PC-9 (cell line): ENCODE results near the gene ITPR3. TPM values are rescaled to one million over a fixed set of nuclear protein-coding genes. Genes with fewer than 3 reads are reported as not detected.

Experiments used
- BruUV-seq: library from RNA; stranded (reverse); fragments of 400-500 nt; replicated peaks from 2 replicates; lab custom pipeline; 2021; lab: Mats Ljungman, UMichigan
- CTCF ChIA-PET: fragments of 300-600 bp; sonication (Branson Sonifier 250); formaldehyde crosslinking; loops from one replicate; lab custom pipeline; 2022; ENCODE audit warnings: antibody characterized with exemption; lab: Charles Lee
- POLR2A ChIA-PET: fragments of 300-600 bp; sonication (Branson Sonifier 250); formaldehyde crosslinking; loops from one replicate; lab custom pipeline; 2022; ENCODE audit warnings: antibody characterized with exemption; ENCODE audit not compliant: unreplicated experiment; lab: Charles Lee
- DNase-seq, 2 experiments: peaks; one replicate each; pipeline versions ENCODE4 v3.0.0 to v3.0.0-alpha.2; 2015 to 2022; ENCODE audit warnings: mixed read lengths in 1 of 2
- H2AFZ ChIP-seq: fragments of 200-600 bp; sonication (generic); 2 replicates; pipeline ENCODE4 v1.8.1; 2017; ENCODE audit warnings: antibody characterized with exemption
- H3F3A ChIP-seq: fragments of 200-600 bp; sonication (generic); 2 replicates; pipeline ENCODE4 v1.8.1; 2017; ENCODE audit warnings: antibody characterized with exemption, mild to moderate bottlenecking, low read depth; ENCODE audit not compliant: insufficient read depth
- H3K27ac ChIP-seq: fragments of 200-600 bp; sonication (generic); 2 replicates; pipeline ENCODE4 v1.6.1; 2016; ENCODE audit warnings: mixed run types
- H3K27me3 ChIP-seq: fragments of 200-600 bp; sonication (generic); 2 replicates; pipeline ENCODE4 v1.6.1; 2016; ENCODE audit warnings: low read depth, mixed run types; ENCODE audit not compliant: insufficient read depth
- H3K36me3 ChIP-seq: fragments of 200-600 bp; sonication (generic); 2 replicates; pipeline ENCODE4 v1.6.1; 2016; ENCODE audit warnings: low read depth, mixed run types
- H3K4me1 ChIP-seq: fragments of 200-600 bp; sonication (generic); replicated peaks from 2 replicates; pipeline ENCODE4 v1.6.1; 2016; ENCODE audit warnings: mixed run types; ENCODE audit not compliant: insufficient read depth
- H3K4me2 ChIP-seq: fragments of 200-600 bp; sonication (generic); 2 replicates; pipeline ENCODE4 v1.6.1; 2017; ENCODE audit warnings: mixed run types
- H3K4me3 ChIP-seq: fragments of 200-600 bp; sonication (generic); 2 replicates; pipeline ENCODE4 v1.6.1; 2016; ENCODE audit warnings: mixed run types
- H3K79me2 ChIP-seq: fragments of 200-600 bp; sonication (generic); 2 replicates; pipeline ENCODE4 v1.6.1; 2017; ENCODE audit warnings: low read depth, mixed run types
- H3K9me2 ChIP-seq: fragments of 200-600 bp; sonication (generic); 2 replicates; pipeline ENCODE4 v1.8.1; 2017; ENCODE audit warnings: mild to moderate bottlenecking; ENCODE audit not compliant: insufficient read depth
- H3K9me3 ChIP-seq: fragments of 200-600 bp; sonication (generic); 2 replicates; pipeline ENCODE4 v1.8.1; 2016; ENCODE audit warnings: low read depth; ENCODE audit not compliant: insufficient read depth
- H4K20me1 ChIP-seq: fragments of 200-600 bp; sonication (generic); 2 replicates; pipeline ENCODE4 v1.8.1; 2017; ENCODE audit not compliant: insufficient read depth
- EZH2 ChIP-seq: fragments of 200-600 bp; sonication (generic); IDR thresholded peaks from 2 replicates; pipeline ENCODE4 v1.8.0; 2017; ENCODE audit warnings: antibody characterized with exemption, low read depth
- intact Hi-C: fragments of 100-400 bp; cut with micrococcal nuclease; formaldehyde crosslinking; loops from one replicate; pipeline ENCODE4 v1.10.0; 2022; ENCODE audit not compliant: unreplicated experiment
- total RNA-seq: library from RNA; stranded (reverse); gene quantifications from 2 replicates; pipeline ENCODE4 v1.2.3, GENCODE V29; 2021
- TF ChIP-seq, protein P1 (sequence below): fragments of 200-600 bp; sonication (generic); conservative IDR thresholded peaks from 2 replicates; pipeline ENCODE4 v1.6.1; 2017; ENCODE audit warnings: mixed run types, antibody characterized with exemption, mild to moderate bottlenecking, moderate library complexity

ITPR3 gene
- total RNA-seq, 1 experiment from 2014 or later, result 86.9 TPM

DNA sequence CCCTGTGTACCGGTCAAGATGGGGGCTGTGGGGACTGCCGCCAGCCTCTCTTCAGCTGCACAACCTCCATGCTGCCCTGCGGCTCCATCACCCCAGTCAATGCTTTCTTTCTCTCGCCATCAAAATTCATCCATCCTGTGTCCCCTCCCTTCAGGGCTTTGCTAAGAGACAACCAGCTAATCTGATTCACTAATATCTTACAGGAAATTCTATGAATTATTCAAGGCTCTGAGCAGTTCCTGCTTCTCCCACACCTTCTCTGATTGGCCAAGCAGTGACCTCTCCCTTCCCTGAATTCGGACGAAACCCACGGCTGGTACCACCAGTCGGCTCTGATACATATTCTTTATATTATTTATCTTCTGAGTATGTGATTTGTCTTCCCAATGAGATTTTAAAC is 13.8 kb downstream of the ITPR3 start:
- Histone ChIP-seq H3K27ac (no peak overlapping the region), H3K79me2 (peaks cover 85% of the 10 kb centered on the region), H3K4me2 (no peak overlapping the region), H3F3A (peaks cover 38% of the 10 kb centered on the region), H3K9me2 (no peaks in the 10 kb centered on the region), H3K36me3 (peaks cover 11% of the 10 kb centered on the region; the same call in 1 of the 2 replicates), H3K9me3 (no peaks in the 10 kb centered on the region), H3K4me1 (peaks cover 20% of the 10 kb centered on the region), H3K4me3 (no peak overlapping the region), H3K27me3 (no peaks in the 10 kb centered on the region), H2AFZ (no peak overlapping the region), H4K20me1 (peaks cover 54% of the 10 kb centered on the region)
- no peak for TF ChIP-seq EZH2
- TF ChIP-seq, protein P1, sequence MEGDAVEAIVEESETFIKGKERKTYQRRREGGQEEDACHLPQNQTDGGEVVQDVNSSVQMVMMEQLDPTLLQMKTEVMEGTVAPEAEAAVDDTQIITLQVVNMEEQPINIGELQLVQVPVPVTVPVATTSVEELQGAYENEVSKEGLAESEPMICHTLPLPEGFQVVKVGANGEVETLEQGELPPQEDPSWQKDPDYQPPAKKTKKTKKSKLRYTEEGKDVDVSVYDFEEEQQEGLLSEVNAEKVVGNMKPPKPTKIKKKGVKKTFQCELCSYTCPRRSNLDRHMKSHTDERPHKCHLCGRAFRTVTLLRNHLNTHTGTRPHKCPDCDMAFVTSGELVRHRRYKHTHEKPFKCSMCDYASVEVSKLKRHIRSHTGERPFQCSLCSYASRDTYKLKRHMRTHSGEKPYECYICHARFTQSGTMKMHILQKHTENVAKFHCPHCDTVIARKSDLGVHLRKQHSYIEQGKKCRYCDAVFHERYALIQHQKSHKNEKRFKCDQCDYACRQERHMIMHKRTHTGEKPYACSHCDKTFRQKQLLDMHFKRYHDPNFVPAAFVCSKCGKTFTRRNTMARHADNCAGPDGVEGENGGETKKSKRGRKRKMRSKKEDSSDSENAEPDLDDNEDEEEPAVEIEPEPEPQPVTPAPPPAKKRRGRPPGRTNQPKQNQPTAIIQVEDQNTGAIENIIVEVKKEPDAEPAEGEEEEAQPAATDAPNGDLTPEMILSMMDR, result no peak
- BruUV-seq, result no TSS peak
- DNase-seq, result no peak
- ChIA-PET POLR2A (interaction anchor here (0.5 kb wide), 1 partner anchor 14 kb away, joined by 27 read pairs; the partner anchor contains the start of gene ITPR3), CTCF (no interaction called here)
- intact Hi-C loops, result no loop called here

DNA sequence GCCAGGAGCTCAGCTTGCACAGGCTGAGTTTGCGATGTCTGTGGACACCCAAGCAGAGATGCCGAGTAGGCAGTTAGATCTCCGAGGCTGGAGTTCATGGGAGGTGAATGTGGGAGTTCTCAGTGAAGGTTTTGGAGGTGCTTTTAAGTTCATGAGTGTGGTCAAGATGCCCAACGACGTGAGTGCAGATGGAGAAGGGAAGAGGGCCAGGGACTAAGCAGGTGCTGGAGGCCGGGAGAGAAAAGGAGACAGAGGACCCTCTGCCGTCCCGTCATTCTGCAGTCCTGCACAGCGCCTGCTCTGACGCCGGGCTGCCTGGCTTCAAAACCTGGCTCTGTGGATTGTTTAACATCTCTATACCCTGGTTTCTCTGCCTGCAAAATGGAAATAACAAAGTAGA is 15.5 kb downstream of the ITPR3 start:
- no peaks in the 10 kb centered on the region for H3K9me3 ChIP-seq
- BruUV-seq, result no TSS peak
- DNase-seq, result no peak
- no peaks in the 10 kb centered on the region for H3K27me3 ChIP-seq
- H4K20me1 ChIP-seq, result peaks cover 45% of the 10 kb centered on the region
- H2AFZ ChIP-seq, result no peak overlapping the region
- H3K4me3 ChIP-seq, result no peak overlapping the region
- peaks cover 29% of the 10 kb centered on the region; the same call in 1 of the 2 replicates for H3F3A ChIP-seq
- no peaks in the 10 kb centered on the region for H3K9me2 ChIP-seq
- H3K4me2 ChIP-seq, result no peak overlapping the region
- no peak for TF ChIP-seq EZH2
- TF ChIP-seq, protein P1, result no peak
- H3K4me1 ChIP-seq, result peaks cover 20% of the 10 kb centered on the region
- CTCF ChIA-PET, result no interaction called here
- peaks cover 3% of the 10 kb centered on the region; the same call in 1 of the 2 replicates for H3K36me3 ChIP-seq
- H3K79me2 ChIP-seq, result peaks cover 71% of the 10 kb centered on the region
- intact Hi-C loops, result no loop called here
- POLR2A ChIA-PET, result no interaction called here
- no peak overlapping the region for H3K27ac ChIP-seq

DNA sequence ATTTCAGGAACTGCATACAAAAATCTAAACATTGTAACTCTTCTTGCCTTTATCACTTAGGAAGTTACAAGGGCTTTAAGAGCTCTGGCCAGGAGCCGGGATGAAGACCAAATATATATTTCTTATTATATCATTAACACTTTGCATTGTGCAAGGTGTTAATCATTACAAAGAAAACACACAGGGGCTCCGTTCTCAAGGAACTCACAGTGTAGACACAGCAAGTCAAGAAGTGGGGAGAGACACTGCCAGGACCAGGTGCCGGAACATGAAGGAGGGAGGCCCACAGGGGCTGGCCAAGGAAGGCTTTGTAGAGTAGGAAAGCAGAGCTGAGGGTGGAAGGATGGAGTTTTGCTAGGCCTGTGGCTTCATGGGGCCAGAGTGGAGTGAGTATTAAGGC is 17.4 kb downstream of the ITPR3 start:
- Histone ChIP-seq H3K36me3 (no peaks in the 10 kb centered on the region; the same call in 1 of the 2 replicates), H3K4me2 (no peak overlapping the region), H3K4me1 (0 out of 2 replicates have a peak, but pooled peaks cover 7% of the 10 kb centered on the region), H3K79me2 (peaks cover 55% of the 10 kb centered on the region), H2AFZ (no peak overlapping the region), H3K9me3 (no peaks in the 10 kb centered on the region), H3K9me2 (no peaks in the 10 kb centered on the region), H3K27ac (no peak overlapping the region), H4K20me1 (peaks cover 43% of the 10 kb centered on the region), H3F3A (peaks cover 15% of the 10 kb centered on the region; the same call in 1 of the 2 replicates), H3K4me3 (no peak overlapping the region), H3K27me3 (no peaks in the 10 kb centered on the region)
- CTCF ChIA-PET, result interaction anchor here (1.0 kb wide), 1 partner anchor 49 kb away, joined by 4 read pairs; no protein-coding TSS in a partner anchor
- TF ChIP-seq, protein P1, result no peak
- no peak for TF ChIP-seq EZH2
- DNase-seq, result no peak
- BruUV-seq, result no TSS peak
- intact Hi-C loops, result no loop called here
- POLR2A ChIA-PET, result no interaction called here
